ENCODE data around the gene CDH13.

Gene CDH13

GRCh38 chr16:82612263-82612662 is 14.5 kb upstream of the CDH13 start:
- Mint-ChIP-seq H3K36me3 (ENCODE audit: low read depth) (no peaks in the 10 kb centered on the region), H3K27ac (no peak overlapping the region), H3K4me1 (no peaks in the 10 kb centered on the region), H3K4me3 (no peak overlapping the region), H3K9me3 (no peaks in the 10 kb centered on the region), H3K27me3 (ENCODE audit: low read depth, poor library complexity) (peaks cover 10% of the 10 kb centered on the region)
- TF ChIP-seq CTCF (IDR thresholded peaks at IDR 0.05), result no peak
- DNase-seq, result no peak

DNA sequence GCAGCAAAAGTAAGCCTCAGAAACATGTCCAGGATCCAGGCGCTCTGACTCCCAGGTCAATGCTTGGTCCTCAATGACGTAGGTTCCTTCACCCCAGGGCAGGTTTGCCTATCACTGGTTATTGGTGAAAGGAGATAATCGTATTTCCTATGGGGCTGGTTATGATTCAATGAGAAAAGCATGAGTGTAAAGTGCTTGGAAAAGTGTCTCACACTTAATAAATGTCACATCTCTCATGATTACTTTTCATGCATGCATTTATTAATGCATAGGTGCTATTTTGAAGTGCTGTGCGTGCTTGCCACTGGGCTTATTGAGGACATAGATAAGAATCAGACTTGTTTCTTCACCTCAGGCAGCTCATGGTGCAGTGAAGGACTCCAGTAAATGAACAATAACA is 10.4 kb upstream of the CDH13 start:
- no peak overlapping the region for H3K27ac Mint-ChIP-seq
- H3K4me1 Mint-ChIP-seq, result no peaks in the 10 kb centered on the region
- no peaks in the 10 kb centered on the region for H3K36me3 Mint-ChIP-seq (ENCODE audit: low read depth)
- H3K27me3 Mint-ChIP-seq (ENCODE audit: low read depth, poor library complexity), result peaks cover 19% of the 10 kb centered on the region
- no peak for DNase-seq
- no peaks in the 10 kb centered on the region for H3K9me3 Mint-ChIP-seq
- TF ChIP-seq CTCF (IDR thresholded peaks at IDR 0.05), result no peak
- H3K4me3 Mint-ChIP-seq, result no peak overlapping the region

- peaks cover 19% of the 10 kb centered on the region for H3K4me1 Mint-ChIP-seq
- H3K4me3 Mint-ChIP-seq, result no peak overlapping the region
- H3K27me3 Mint-ChIP-seq (ENCODE audit: low read depth, poor library complexity), result peaks cover 50% of the 10 kb centered on the region
- no peaks in the 10 kb centered on the region for H3K9me3 Mint-ChIP-seq
- no peaks in the 10 kb centered on the region for H3K36me3 Mint-ChIP-seq (ENCODE audit: low read depth)
- TF ChIP-seq CTCF (IDR thresholded peaks at IDR 0.05), result no peak
- no peak for DNase-seq
- no peak overlapping the region for H3K27ac Mint-ChIP-seq
These were observed 5.0 kb upstream of the CDH13 start for GRCh38 chr16:82621781-82622180.

DNA sequence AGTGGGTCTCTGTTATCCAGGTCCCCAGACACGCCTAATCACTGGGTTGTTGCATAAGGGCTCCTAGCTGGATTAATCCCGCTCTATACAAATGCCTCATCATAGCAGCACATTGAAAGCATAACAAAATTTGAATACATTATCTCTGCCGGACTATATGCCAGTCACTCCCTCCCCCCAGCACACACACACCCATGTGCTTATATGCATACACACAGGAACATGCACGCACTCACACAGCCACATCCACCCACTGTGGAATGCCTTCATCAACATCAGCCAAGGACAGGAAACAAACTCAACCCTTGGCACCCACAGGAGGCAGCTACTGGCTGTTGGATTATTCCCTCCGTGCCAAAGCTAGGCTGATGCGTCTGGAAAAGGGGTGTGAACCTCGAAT is 3.5 kb upstream of the CDH13 start:
- H3K4me1 Mint-ChIP-seq, result peaks cover 24% of the 10 kb centered on the region
- no peak for DNase-seq
- no peaks in the 10 kb centered on the region for H3K9me3 Mint-ChIP-seq
- no peak for TF ChIP-seq CTCF (IDR thresholded peaks at IDR 0.05)
- peaks cover 56% of the 10 kb centered on the region for H3K27me3 Mint-ChIP-seq (ENCODE audit: low read depth, poor library complexity)
- H3K36me3 Mint-ChIP-seq (ENCODE audit: low read depth), result no peaks in the 10 kb centered on the region
- no peak overlapping the region for H3K27ac Mint-ChIP-seq
- H3K4me3 Mint-ChIP-seq, result no peak overlapping the region

GRCh38 chr16:82625066-82625968 is 1.5 kb upstream of the CDH13 start:
- Mint-ChIP-seq H3K27me3 (ENCODE audit: low read depth, poor library complexity) (peaks cover 59% of the 10 kb centered on the region), H3K4me3 (no peak overlapping the region), H3K4me1 (peaks cover 45% of the 10 kb centered on the region), H3K27ac (no peak overlapping the region), H3K9me3 (no peaks in the 10 kb centered on the region), H3K36me3 (ENCODE audit: low read depth) (no peaks in the 10 kb centered on the region)
- TF ChIP-seq CTCF (IDR thresholded peaks at IDR 0.05), result no peak
- no peak for DNase-seq

- TF ChIP-seq CTCF (IDR thresholded peaks at IDR 0.05), result no peak
- Mint-ChIP-seq H3K27me3 (ENCODE audit: low read depth, poor library complexity) (peaks cover 51% of the 10 kb centered on the region), H3K36me3 (ENCODE audit: low read depth) (no peaks in the 10 kb centered on the region), H3K9me3 (no peaks in the 10 kb centered on the region), H3K4me3 (peak overlapping the region; percentile 75), H3K4me1 (peaks cover 40% of the 10 kb centered on the region), H3K27ac (no peak overlapping the region)
- DNase-seq, result no peak
These were observed 1.3 kb downstream of the CDH13 start for GRCh38 chr16:82628088-82628423.

Measured in nephron progenitor cell (in vitro differentiated cells).